DMS79 treated with DMSO at 0.1 percent for 48 hours (cell line): ENCODE results near the gene BLM.
"Not testable (repeated sequence)": the region's sequence is repeated elsewhere in the genome, so short reads cannot be mapped to it uniquely, and the experiment has no call there.

Experiments
- DNase-seq: peaks from one replicate; lab custom pipeline; 2025; lab: John Stamatoyannopoulos, UW

BLM gene

GRCh38 chr15:90716976-90717821 is at the start of gene BLM:
TSS of gene BLM (plus strand) at chr15:90717346. CDS start at chr15:90747393, 30,047 bp downstream.
- DNase-seq = peak; percentile 71

- DNase-seq = not testable (repeated sequence)
These were observed 49.3 kb upstream of the BLM start for GRCh38 chr15:90667755-90668345.

- not testable (repeated sequence) for DNase-seq
These were observed 46.5 kb upstream of the BLM start for GRCh38 chr15:90670631-90671030.

GRCh38 chr15:90671216-90671615 is 45.9 kb upstream of the BLM start:
- DNase-seq = no peak

GRCh38 chr15:90673357-90673756 is 43.8 kb upstream of the BLM start:
- DNase-seq = not testable (repeated sequence)

- no peak for DNase-seq
These were observed 42.7 kb upstream of the BLM start for GRCh38 chr15:90674476-90674875.

GRCh38 chr15:90675464-90675863 is 41.7 kb upstream of the BLM start:
- no peak for DNase-seq

- no peak for DNase-seq
These were observed 39.0 kb upstream of the BLM start for GRCh38 chr15:90677807-90678790.

- DNase-seq = no peak
These were observed 37.2 kb upstream of the BLM start for GRCh38 chr15:90679959-90680358.

- DNase-seq = no peak
These were observed 36.7 kb upstream of the BLM start for GRCh38 chr15:90680371-90680935.

GRCh38 chr15:90681056-90681455 is 36.1 kb upstream of the BLM start:
- DNase-seq = no peak

GRCh38 chr15:90681480-90681879 is 35.7 kb upstream of the BLM start:
- DNase-seq = no peak

- no peak for DNase-seq
These were observed 33.8 kb upstream of the BLM start for GRCh38 chr15:90683371-90683770.

- DNase-seq = no peak
These were observed 33.3 kb upstream of the BLM start for GRCh38 chr15:90683876-90684275.

GRCh38 chr15:90684281-90684680 is 32.9 kb upstream of the BLM start:
- no peak for DNase-seq

GRCh38 chr15:90685591-90686434 is 31.3 kb upstream of the BLM start:
- no peak for DNase-seq

GRCh38 chr15:90686435-90687218 is 30.5 kb upstream of the BLM start:
- DNase-seq = no peak

- not testable (repeated sequence) for DNase-seq
These were observed 27.7 kb upstream of the BLM start for GRCh38 chr15:90689326-90689961.

- no peak for DNase-seq
These were observed 26.6 kb upstream of the BLM start for GRCh38 chr15:90690585-90690984.

GRCh38 chr15:90691369-90691768 is 25.8 kb upstream of the BLM start:
- no peak for DNase-seq
